Activated naive CD8-positive, alpha-beta T cell treated with anti-CD3 and anti-CD28 coated beads, Interleukin-2, amount 10 ng/mL, durations not matched to agents 7 days and 5 days (primary cell): Measurements from ENCODE around the gene CDC20B. TPM values are rescaled to one million over a fixed set of nuclear protein-coding genes. Genes with fewer than 3 reads are reported as not detected.

ENCODE experiments used
- ATAC-seq: fragments of 150-1000 bp; cut with Tn5 transposase; one replicate; pipeline ENCODE4 v1.10.0; 2021; ENCODE audit warnings: low read depth, moderate library complexity
- POLR2A ChIA-PET: fragments of 350-600 bp; sonication (Branson Sonifier 250); formaldehyde crosslinking; loops from one replicate; lab custom pipeline; 2021; ENCODE audit warnings: antibody characterized with exemption; lab: Charles Lee
- DNase-seq: peaks from one replicate; pipeline ENCODE4 v3.0.0; 2021
- H3K27ac Mint-ChIP-seq: one replicate; pipeline ENCODE4 v1.8.0; 2022; ENCODE audit warnings: mild to moderate bottlenecking, mixed read lengths
- H3K27me3 Mint-ChIP-seq: one replicate; pipeline ENCODE4 v1.8.0; 2022; ENCODE audit warnings: mild to moderate bottlenecking, moderate library complexity, mixed read lengths
- H3K36me3 Mint-ChIP-seq: one replicate; pipeline ENCODE4 v1.8.0; 2021; ENCODE audit warnings: mild to moderate bottlenecking, mixed read lengths
- H3K4me1 Mint-ChIP-seq: one replicate; pipeline ENCODE4 v1.8.0; 2021; ENCODE audit warnings: mixed read lengths
- H3K4me3 Mint-ChIP-seq: one replicate; pipeline ENCODE4 v1.8.0; 2022; ENCODE audit warnings: mild to moderate bottlenecking, moderate library complexity, mixed read lengths
- H3K9me3 Mint-ChIP-seq: one replicate; pipeline ENCODE4 v1.8.0; 2021; ENCODE audit warnings: mixed read lengths
- microRNA-seq: library from miRNA; unstranded; fragments of <30 nt; microRNA quantifications from one replicate; pipeline ENCODE4 v1.2.0, GENCODE V29; 2022
- total RNA-seq, 2 experiments: library from RNA; stranded (reverse); gene quantifications; one replicate each; pipeline ENCODE4 v1.2.3, GENCODE V29; 2021

The CDC20B gene
- total RNA-seq, 2 experiments from 2014 or later: 0.28 to 0.48 TPM

- H3K9me3 Mint-ChIP-seq: peaks cover 16% of the 10 kb centered on the region
Measured at GRCh38 chr5:55073211-55073610, 99.8 kb downstream of the CDC20B start.

GRCh38 chr5:55072666-55073065, 100.3 kb downstream of the CDC20B start:
- peak overlapping the region; percentile 90 for H3K27ac Mint-ChIP-seq
- POLR2A ChIA-PET: interaction anchor here (1.4 to 3.1 kb wide), 3 partner anchors 11 to 36 kb away, joined by 6 to 15 read pairs (median 7); partner anchors contain the start of gene GZMA
- DNase-seq: no peak

More at GRCh38 chr5:55073211-55073610, 99.8 kb downstream of the CDC20B start:
- H3K4me1 Mint-ChIP-seq: peaks cover 50% of the 10 kb centered on the region
- peaks cover 37% of the 10 kb centered on the region for H3K36me3 Mint-ChIP-seq
- H3K27me3 Mint-ChIP-seq: no peaks in the 10 kb centered on the region
- peak overlapping the region; percentile 90 for H3K27ac Mint-ChIP-seq
- H3K4me3 Mint-ChIP-seq: peak overlapping the region; percentile 75
- ATAC-seq: peak; percentile 24
- DNase-seq: no peak
- POLR2A ChIA-PET: interaction anchor here (0.7 to 2.5 kb wide), 3 partner anchors 11 to 28 kb away, joined by 3 to 7 read pairs (median 5); no protein-coding TSS in a partner anchor

GRCh38 chr5:55071413-55071812, 101.6 kb downstream of the CDC20B start:
- no peak for ATAC-seq
- Mint-ChIP-seq H3K4me1 (peaks cover 62% of the 10 kb centered on the region), H3K9me3 (peaks cover 8% of the 10 kb centered on the region), H3K36me3 (peaks cover 40% of the 10 kb centered on the region), H3K27me3 (no peaks in the 10 kb centered on the region), H3K27ac (peak overlapping the region; percentile 71), H3K4me3 (no peak overlapping the region)
- DNase-seq: no peak
- POLR2A ChIA-PET: interaction anchor here (1.4 to 3.1 kb wide), 3 partner anchors 10 to 34 kb away, joined by 6 to 15 read pairs (median 7); partner anchors contain the start of gene GZMA

More at GRCh38 chr5:55072666-55073065, 100.3 kb downstream of the CDC20B start:
- ATAC-seq: peak; percentile 83
- H3K4me1 Mint-ChIP-seq: peaks cover 50% of the 10 kb centered on the region
- H3K27me3 Mint-ChIP-seq: no peaks in the 10 kb centered on the region
- H3K4me3 Mint-ChIP-seq: peak overlapping the region; percentile 75
- peaks cover 12% of the 10 kb centered on the region for H3K9me3 Mint-ChIP-seq
- H3K36me3 Mint-ChIP-seq: peaks cover 33% of the 10 kb centered on the region

GRCh38 chr5:55070968-55071367, 102.0 kb downstream of the CDC20B start:
- H3K27me3 Mint-ChIP-seq: no peaks in the 10 kb centered on the region
- H3K36me3 Mint-ChIP-seq: peaks cover 44% of the 10 kb centered on the region
- ATAC-seq: no peak
- peak overlapping the region; percentile 71 for H3K27ac Mint-ChIP-seq
- no peak overlapping the region for H3K4me3 Mint-ChIP-seq
- no peak for DNase-seq
- POLR2A ChIA-PET: interaction anchor here (0.9 to 3.1 kb wide), 3 partner anchors 9 to 31 kb away, joined by 3 to 15 read pairs (median 7); partner anchors contain the start of gene GZMA
- H3K9me3 Mint-ChIP-seq: peaks cover 8% of the 10 kb centered on the region
- peaks cover 66% of the 10 kb centered on the region for H3K4me1 Mint-ChIP-seq

- Mint-ChIP-seq H3K9me3 (peaks cover 11% of the 10 kb centered on the region), H3K27ac (no peak overlapping the region), H3K4me1 (peaks cover 81% of the 10 kb centered on the region), H3K27me3 (no peaks in the 10 kb centered on the region), H3K36me3 (peaks cover 56% of the 10 kb centered on the region), H3K4me3 (no peak overlapping the region)
- ATAC-seq (no peak), DNase-seq (no peak)
- POLR2A ChIA-PET: interaction anchor here (1.0 kb wide), 1 partner anchor 36 kb away, joined by 3 read pairs; the partner anchor contains the start of gene GZMA
Measured at GRCh38 chr5:55066277-55066676, 106.7 kb downstream of the CDC20B start.

- Mint-ChIP-seq H3K27me3 (no peaks in the 10 kb centered on the region), H3K4me3 (peak overlapping the region; percentile 66), H3K4me1 (peaks cover 77% of the 10 kb centered on the region), H3K27ac (peak overlapping the region; percentile 56), H3K36me3 (peaks cover 51% of the 10 kb centered on the region), H3K9me3 (peaks cover 10% of the 10 kb centered on the region)
- DNase-seq: no peak
- ATAC-seq: peak; percentile 28
- POLR2A ChIA-PET: no interaction called here
Measured at GRCh38 chr5:55064523-55064922, 108.5 kb downstream of the CDC20B start.

- peak overlapping the region; percentile 89 for H3K27ac Mint-ChIP-seq
- H3K27me3 Mint-ChIP-seq: no peaks in the 10 kb centered on the region
- DNase-seq (no peak), ATAC-seq (no peak)
- H3K36me3 Mint-ChIP-seq: peaks cover 46% of the 10 kb centered on the region
- POLR2A ChIA-PET: interaction anchor here (3.8 to 4.2 kb wide), 2 partner anchors 27 to 39 kb away, joined by 27 to 36 read pairs; partner anchors contain the start of gene GZMA
- peaks cover 9% of the 10 kb centered on the region for H3K9me3 Mint-ChIP-seq
- H3K4me1 Mint-ChIP-seq: peaks cover 71% of the 10 kb centered on the region
- H3K4me3 Mint-ChIP-seq: peak overlapping the region; percentile 66
Measured at GRCh38 chr5:55063899-55064298, 109.1 kb downstream of the CDC20B start.

GRCh38 chr5:55063220-55063863, 109.6 kb downstream of the CDC20B start:
- peaks cover 71% of the 10 kb centered on the region for H3K4me1 Mint-ChIP-seq
- H3K27ac Mint-ChIP-seq: peak overlapping the region; percentile 89
- no peaks in the 10 kb centered on the region for H3K27me3 Mint-ChIP-seq
- peak overlapping the region; percentile 60 for H3K4me3 Mint-ChIP-seq
- ATAC-seq (no peak), DNase-seq (no peak)
- POLR2A ChIA-PET: interaction anchor here (1.0 to 4.2 kb wide), 4 partner anchors 26 to 244 kb away, joined by 3 to 36 read pairs (median 18); partner anchors contain the start of genes DHX29 and GZMA
- H3K9me3 Mint-ChIP-seq: peaks cover 13% of the 10 kb centered on the region
- H3K36me3 Mint-ChIP-seq: peaks cover 49% of the 10 kb centered on the region

Small RNA genes within 50 kb of the gene (microRNA-seq; reads per million reads assigned to microRNA genes)
- 8.4 reads per million, percentile 9 among the genes with 10 or more reads in this experiment for gene MIR449A
- gene MIR449B: not detected
- not detected for gene MIR449C

Other genes starting within 250 kb of the CDC20B start
- gene ESM1, start 187.6 kb downstream of the CDC20B start, total RNA-seq: 1 to 10 TPM in 1 of 2 experiments, under 1 TPM in 1; 0.42 to 1.1 TPM
- gene GZMK, start 148.9 kb downstream of the CDC20B start, total RNA-seq: 10 to 100 TPM; 60.4 to 72.4 TPM
- gene GZMA, start 70.5 kb downstream of the CDC20B start, total RNA-seq: 100 to 1,000 TPM; 242 to 250 TPM
- not detected for gene GPX8, start 13.0 kb downstream of the CDC20B start, total RNA-seq
- not detected for gene MCIDAS, start 54.1 kb upstream of the CDC20B start, total RNA-seq
- not detected for gene CCNO, start 60.4 kb upstream of the CDC20B start, total RNA-seq
- gene DHX29, start 134.5 kb upstream of the CDC20B start, total RNA-seq: 10 to 100 TPM; 17.4 to 18.9 TPM
- 10 to 100 TPM; 69.9 to 72.3 TPM for gene MTREX, start 134.8 kb upstream of the CDC20B start, total RNA-seq